Fibroblast of mammary gland (primary cell): ENCODE results near the gene ADGRL2.

ENCODE experiments used
- DNase-seq: peaks from one replicate; pipeline ENCODE4 v3.0.0-alpha.2; 2010; ENCODE audit warnings: low read depth
- H3K4me3 ChIP-seq: 2 replicates; pipeline ENCODE4 v1.5.1; 2011; ENCODE audit warnings: low read depth, mild to moderate bottlenecking, low read length, moderate library complexity; ENCODE audit not compliant: control insufficient read depth
- CTCF ChIP-seq: conservative IDR thresholded peaks from 2 replicates; pipeline ENCODE4 v1.5.1; 2011; ENCODE audit warnings: low read depth, low read length, inconsistent platforms; ENCODE audit not compliant: control insufficient read depth, insufficient read depth

ADGRL2 gene

DNA sequence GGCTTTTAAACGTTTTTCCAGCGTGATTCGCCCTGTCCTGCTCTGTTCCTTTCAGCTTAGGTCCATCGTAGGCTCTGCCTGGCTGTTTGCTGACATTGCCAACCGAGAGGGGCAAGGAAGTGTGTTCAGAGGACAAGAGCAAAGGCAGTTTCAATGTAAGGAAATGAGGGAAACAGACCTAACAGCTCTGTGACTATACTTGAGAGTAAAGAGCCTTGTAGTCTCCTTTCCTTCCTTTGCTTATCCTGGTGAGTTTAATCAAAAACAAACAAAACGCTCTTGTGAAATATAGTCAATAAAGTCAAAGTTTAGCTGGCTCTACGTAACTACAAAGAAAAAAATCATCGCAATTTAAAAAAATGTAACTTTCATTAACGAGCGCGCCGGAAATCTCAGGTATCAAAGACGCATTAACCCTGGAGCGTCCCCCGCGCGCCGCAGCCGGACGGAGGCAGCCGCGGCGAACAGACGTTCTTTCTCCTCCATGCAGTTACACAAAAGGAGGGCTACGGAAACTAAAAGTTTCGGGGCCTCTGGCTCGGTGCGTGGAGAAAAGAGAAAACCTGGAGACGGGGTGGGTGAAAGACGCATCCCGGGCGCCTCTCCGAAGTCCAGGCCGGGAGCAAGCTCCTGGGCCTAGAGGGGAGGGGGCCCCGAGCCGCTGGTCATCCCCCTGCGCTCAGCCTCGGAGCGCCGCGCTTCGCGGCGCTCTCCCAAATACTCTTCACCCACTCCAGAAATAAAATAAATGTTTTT lies 617 bp upstream of the ADGRL2 start:
- peak overlapping the region; percentile 64 for H3K4me3 ChIP-seq
- no peak for TF ChIP-seq CTCF
- DNase-seq = peak; percentile 73

DNA sequence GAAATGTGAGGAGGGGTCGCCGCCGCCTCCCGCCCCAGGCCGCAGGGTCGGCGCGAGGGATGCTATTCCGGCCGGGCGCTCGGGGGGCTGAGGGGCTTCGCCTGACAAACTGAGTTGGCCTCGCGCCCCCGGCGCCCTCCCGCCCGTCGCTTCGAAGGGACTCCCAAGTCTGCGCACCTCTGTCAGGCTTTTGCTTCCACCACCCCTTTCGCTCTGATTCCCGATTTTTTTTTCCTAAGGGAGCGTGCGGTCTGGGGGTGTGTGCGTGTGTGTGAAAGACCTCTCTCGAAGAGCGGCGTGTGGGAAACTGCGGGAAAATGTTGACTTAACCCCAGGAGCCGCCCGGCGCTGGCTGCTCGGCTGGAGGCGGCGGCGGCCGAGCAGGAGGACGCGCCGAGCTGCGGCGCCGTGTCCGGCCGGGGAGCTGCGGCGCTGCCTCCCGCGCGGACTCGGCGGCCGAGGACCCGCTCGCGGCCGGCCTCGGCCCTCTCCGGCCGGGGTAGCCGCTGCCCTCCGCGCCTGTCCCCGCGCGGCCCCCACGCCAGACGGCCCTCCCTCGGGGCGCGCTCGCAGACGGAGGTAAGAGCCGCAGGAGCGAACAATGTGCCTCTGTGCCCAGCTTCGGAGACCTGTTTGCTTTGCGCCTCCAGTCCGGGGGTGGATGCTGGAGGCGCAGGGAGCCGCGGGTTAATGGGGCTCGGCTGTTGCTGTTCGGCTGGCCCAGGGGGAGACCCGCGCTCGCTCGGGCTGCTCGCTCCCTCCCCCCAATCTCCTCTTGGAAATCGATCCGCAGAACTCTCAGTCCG lies 1.1 kb downstream of the ADGRL2 start:
- TF ChIP-seq CTCF = no peak
- H3K4me3 ChIP-seq = peak overlapping the region; percentile 73
- DNase-seq = peak; percentile 57

DNA sequence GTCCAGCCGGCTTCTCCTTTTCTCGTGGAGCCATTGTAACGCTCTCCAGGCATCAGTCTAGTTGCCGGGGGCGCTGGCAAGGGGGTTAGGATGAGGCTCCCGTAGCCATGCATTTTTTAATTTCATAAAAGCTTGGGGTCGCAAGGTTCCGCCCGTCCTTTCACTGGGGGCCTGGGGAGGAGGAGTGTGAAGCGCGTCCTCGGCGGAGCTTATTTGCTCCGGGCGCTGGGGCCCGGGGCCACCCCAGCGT lies 1.6 kb downstream of the ADGRL2 start:
- TF ChIP-seq CTCF = no peak
- DNase-seq = no peak

GRCh38 chr1:81802707-81803430 lies 2.1 kb downstream of the ADGRL2 start:
- TF ChIP-seq CTCF = peak; percentile 35
- peak overlapping the region; percentile 73 for H3K4me3 ChIP-seq
- DNase-seq = peak; percentile 58

More for the DNA sequence above, 1.6 kb downstream of the ADGRL2 start:
- peak overlapping the region; percentile 73 for H3K4me3 ChIP-seq

DNA sequence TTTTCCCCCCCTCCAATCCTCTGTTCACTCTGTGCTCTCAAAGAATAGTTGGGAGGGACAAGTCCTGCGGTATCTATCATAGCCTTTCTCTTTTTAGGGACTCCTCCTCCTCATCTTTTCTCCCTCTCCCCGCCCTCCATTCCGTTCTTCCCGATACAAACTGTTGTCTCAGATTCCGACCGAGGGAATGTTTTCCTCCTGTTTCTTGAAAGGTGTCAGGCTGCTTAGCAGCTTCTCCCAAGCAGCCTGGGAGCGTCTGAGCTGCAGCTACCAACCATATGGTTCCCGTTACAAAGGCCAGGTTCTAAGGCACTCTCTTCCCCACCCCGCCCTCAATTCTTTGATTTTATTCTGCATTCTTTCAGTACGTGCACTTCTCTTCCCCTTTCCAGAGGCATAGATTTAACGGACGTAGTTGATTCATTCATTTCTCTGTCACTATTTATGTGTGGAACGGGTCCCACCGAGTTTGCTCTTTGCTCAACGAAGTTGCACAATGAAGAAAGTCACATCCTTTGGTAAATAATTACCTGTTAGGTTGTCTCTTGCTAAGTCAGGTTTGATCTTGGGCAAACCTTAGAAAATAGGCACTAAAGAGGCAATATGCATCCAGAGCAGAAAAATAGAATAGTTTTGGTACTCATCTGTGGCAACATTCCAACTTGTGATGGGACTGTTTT lies 2.8 kb downstream of the ADGRL2 start:
- no peak for TF ChIP-seq CTCF
- peak overlapping the region; percentile 73 for H3K4me3 ChIP-seq
- peak; percentile 38 for DNase-seq

- H3K4me3 ChIP-seq = no peak overlapping the region
- TF ChIP-seq CTCF = no peak
- DNase-seq = no peak
Measured at GRCh38 chr1:81804312-81804711, 3.6 kb downstream of the ADGRL2 start.
